Mesenchymal stem cell (in vitro differentiated cells and primary cell): ENCODE measurements around the gene ENPP1.

Experiments used
- DNase-seq: peaks from one replicate; pipeline ENCODE4 v3.0.0-alpha.2; 2013
- H2AFZ ChIP-seq: one replicate; pipeline ENCODE4 v1.6.1; 2013; ENCODE audit warnings: low read depth, mild to moderate bottlenecking, control low read depth, inconsistent platforms, low read length, moderate library complexity
- H2AK5ac ChIP-seq: 2 replicates; pipeline ENCODE4 v1.6.1; 2013; ENCODE audit warnings: low read length, moderate library complexity, mild to moderate bottlenecking, inconsistent platforms; ENCODE audit not compliant: severe bottlenecking
- H2BK120ac ChIP-seq: one replicate; pipeline ENCODE4 v1.6.1; 2013; ENCODE audit warnings: low read depth, mild to moderate bottlenecking, inconsistent platforms, low read length, moderate library complexity
- H2BK12ac ChIP-seq, 2 experiments: one replicate each; pipeline ENCODE4 v1.6.1; 2013; ENCODE audit warnings: inconsistent platforms in 2 of 2, low read length in 2 of 2, mild to moderate bottlenecking in 2 of 2, moderate library complexity in 2 of 2, control low read depth in 1 of 2
- H2BK15ac ChIP-seq: one replicate; pipeline ENCODE4 v1.6.1; 2013; ENCODE audit warnings: mild to moderate bottlenecking, low read depth, inconsistent platforms; ENCODE audit not compliant: poor library complexity, severe bottlenecking
- H2BK5ac ChIP-seq: 2 replicates; pipeline ENCODE4 v1.6.1; 2013; ENCODE audit warnings: low read depth, mild to moderate bottlenecking, low read length, control low read depth, inconsistent platforms; ENCODE audit not compliant: poor library complexity, severe bottlenecking
- H3K14ac ChIP-seq, 2 experiments: one replicate each; pipeline ENCODE4 v1.6.1; 2013; ENCODE audit warnings: inconsistent platforms in 2 of 2, low read length in 2 of 2, control low read depth in 1 of 2, mild to moderate bottlenecking in 1 of 2, moderate library complexity in 1 of 2
- H3K18ac ChIP-seq, 2 experiments: one replicate each; pipeline ENCODE4 v1.6.1; 2013; ENCODE audit warnings: inconsistent platforms in 2 of 2, low read length in 2 of 2, control low read depth in 1 of 2, low read depth in 1 of 2, mild to moderate bottlenecking in 1 of 2
- H3K23ac ChIP-seq, 2 experiments: one replicate each; pipeline ENCODE4 v1.6.1; 2013; ENCODE audit warnings: inconsistent platforms in 2 of 2, low read length in 2 of 2, mild to moderate bottlenecking in 2 of 2, moderate library complexity in 2 of 2, control low read depth in 1 of 2
- H3K27ac ChIP-seq: 2 replicates; pipeline ENCODE4 v1.5.1; 2013; ENCODE audit warnings: mild to moderate bottlenecking, moderate library complexity, low read length, control low read depth, inconsistent platforms; ENCODE audit not compliant: poor library complexity, severe bottlenecking
- H3K27me3 ChIP-seq, 2 experiments: 2 replicates each; pipeline versions ENCODE4 v1.6.1 to v1.7.0; 2013; ENCODE audit warnings: low read length in 2 of 2, mild to moderate bottlenecking in 2 of 2, moderate library complexity in 2 of 2, control low read depth in 1 of 2, inconsistent platforms in 1 of 2; ENCODE audit not compliant: control insufficient read depth in 1 of 2, insufficient read depth in 1 of 2
- H3K36me3 ChIP-seq, 2 experiments: 2 replicates each; pipeline versions ENCODE4 v1.6.1 to v1.7.0; 2013; ENCODE audit warnings: low read length in 2 of 2, control low read depth in 1 of 2, inconsistent platforms in 1 of 2, low read depth in 1 of 2, mild to moderate bottlenecking in 1 of 2; ENCODE audit not compliant: insufficient read depth in 2 of 2, control insufficient read depth in 1 of 2
- H3K4ac ChIP-seq, 2 experiments: one replicate each; pipeline ENCODE4 v1.6.1; 2013; ENCODE audit warnings: inconsistent platforms in 2 of 2, low read length in 2 of 2, mild to moderate bottlenecking in 2 of 2, moderate library complexity in 2 of 2, control low read depth in 1 of 2, low read depth in 1 of 2
- H3K4me1 ChIP-seq: 2 replicates; pipeline ENCODE4 v1.6.1; 2013; ENCODE audit warnings: low read depth, low read length, control low read depth; ENCODE audit not compliant: control insufficient read depth, insufficient read depth
- H3K4me2 ChIP-seq: 2 replicates; pipeline ENCODE4 v1.6.1; 2013; ENCODE audit warnings: low read length, mild to moderate bottlenecking, inconsistent platforms; ENCODE audit not compliant: poor library complexity, severe bottlenecking
- H3K4me3 ChIP-seq, 2 experiments: 2 replicates each; pipeline versions ENCODE4 v1.5.1 to v1.7.0; 2013; ENCODE audit warnings: low read length in 2 of 2, mild to moderate bottlenecking in 2 of 2, control low read depth in 1 of 2, low read depth in 1 of 2; ENCODE audit not compliant: insufficient read depth in 1 of 2
- H3K79me1 ChIP-seq: replicated peaks from 2 replicates; pipeline ENCODE4 v1.6.1; 2013; ENCODE audit warnings: mild to moderate bottlenecking, control low read depth, low read length, inconsistent platforms; ENCODE audit not compliant: poor library complexity, severe bottlenecking
- H3K9ac ChIP-seq: 2 replicates; pipeline ENCODE4 v1.7.0; 2013; ENCODE audit warnings: mild to moderate bottlenecking, low read length, moderate library complexity
- H3K9me3 ChIP-seq: 2 replicates; pipeline ENCODE4 v1.7.0; 2013; ENCODE audit warnings: mild to moderate bottlenecking, low read length; ENCODE audit not compliant: control insufficient read depth
- H4K8ac ChIP-seq: one replicate; pipeline ENCODE4 v1.6.1; 2013; ENCODE audit warnings: inconsistent platforms, mild to moderate bottlenecking, low read length, moderate library complexity
- H4K91ac ChIP-seq: one replicate; pipeline ENCODE4 v1.6.1; 2013; ENCODE audit warnings: mild to moderate bottlenecking, low read length, inconsistent platforms
- WGBS: methylation state at CpG from one replicate; pipeline ENCODE4 v1.1.7; 2013; ENCODE audit warnings: mixed read lengths; 5-methylcytosine and 5-hydroxymethylcytosine counted together

ENPP1 gene

GRCh38 chr6:131840441-131840840 is 32.6 kb downstream of the ENPP1 start:
- WGBS: 96% methylated on average over 6 of the region's 7 CpGs
- H3K36me3 ChIP-seq: no peaks in the 10 kb centered on the region
- H3K14ac ChIP-seq: no peak overlapping the region
- H3K18ac ChIP-seq: no peak overlapping the region
- no peak overlapping the region for H2BK15ac ChIP-seq
- H3K4ac ChIP-seq: no peak overlapping the region
- no peak for DNase-seq
- no peak overlapping the region for H3K4me3 ChIP-seq
- H3K79me1 ChIP-seq: no peaks in the 10 kb centered on the region
- no peak overlapping the region for H2BK120ac ChIP-seq
- H4K91ac ChIP-seq: no peak overlapping the region
- H3K9ac ChIP-seq: no peak overlapping the region
- H3K27me3 ChIP-seq: no peaks in the 10 kb centered on the region
- H2BK5ac ChIP-seq: no peak overlapping the region
- no peak overlapping the region for H2BK12ac ChIP-seq
- H2AFZ ChIP-seq: no peak overlapping the region
- no peaks in the 10 kb centered on the region for H3K9me3 ChIP-seq
- no peak overlapping the region for H3K23ac ChIP-seq
- peak overlapping the region; percentile 71 for H3K27ac ChIP-seq
- H3K4me2 ChIP-seq: no peak overlapping the region
- H3K4me1 ChIP-seq: peaks cover 4% of the 10 kb centered on the region
- no peak overlapping the region for H4K8ac ChIP-seq
- peak overlapping the region; percentile 29 for H2AK5ac ChIP-seq

DNA sequence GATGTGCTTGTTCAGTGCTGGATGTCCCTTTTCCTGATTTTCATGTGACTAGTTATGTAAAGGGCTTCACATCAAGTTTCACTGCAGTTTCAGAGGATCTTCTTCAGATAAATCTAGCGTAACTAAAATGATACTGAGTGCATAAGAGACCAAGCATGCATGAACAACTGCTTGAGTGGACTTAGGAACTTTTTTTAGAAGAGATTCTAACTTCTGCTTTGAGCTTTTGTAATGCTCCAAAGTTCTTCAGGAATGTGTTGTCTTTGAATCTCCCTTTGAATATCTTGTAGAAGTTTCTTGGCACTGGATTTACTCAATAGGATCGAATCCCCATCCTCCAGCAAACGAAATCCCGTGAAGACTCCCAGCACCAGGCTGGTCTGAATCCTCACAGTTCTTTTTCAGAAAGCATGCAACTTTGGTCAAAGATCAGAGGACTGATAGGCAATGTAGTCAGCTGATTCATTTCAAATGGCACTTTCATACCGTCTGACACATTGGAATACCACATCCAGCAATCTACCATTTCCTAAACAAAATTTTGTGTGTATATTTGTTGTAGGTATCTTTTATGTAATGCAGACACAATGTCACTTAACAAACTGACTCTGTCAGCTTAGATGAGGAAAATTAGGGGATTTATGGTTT is 33.2 kb downstream of the ENPP1 start:
- no peak overlapping the region for H3K14ac ChIP-seq
- H3K79me1 ChIP-seq: no peaks in the 10 kb centered on the region
- H4K8ac ChIP-seq: no peak overlapping the region
- H3K23ac ChIP-seq: no peak overlapping the region
- peaks cover 4% of the 10 kb centered on the region for H3K4me1 ChIP-seq
- H3K4me2 ChIP-seq: no peak overlapping the region
- no peak overlapping the region for H4K91ac ChIP-seq
- H3K18ac ChIP-seq: no peak overlapping the region
- H3K27ac ChIP-seq: peak overlapping the region; percentile 71
- H3K4ac ChIP-seq: no peak overlapping the region
- H2BK5ac ChIP-seq: no peak overlapping the region
- H3K9me3 ChIP-seq: no peaks in the 10 kb centered on the region
- no peak overlapping the region for H2AK5ac ChIP-seq
- H2BK120ac ChIP-seq: no peak overlapping the region
- H2BK12ac ChIP-seq: no peak overlapping the region
- no peak for DNase-seq
- H3K9ac ChIP-seq: no peak overlapping the region
- H3K27me3 ChIP-seq: no peaks in the 10 kb centered on the region
- WGBS: 97% methylated on average over 4 of the region's 5 CpGs
- no peak overlapping the region for H3K4me3 ChIP-seq
- H2BK15ac ChIP-seq: no peak overlapping the region
- H2AFZ ChIP-seq: no peak overlapping the region
- H3K36me3 ChIP-seq: no peaks in the 10 kb centered on the region

GRCh38 chr6:131843768-131844167 is 35.9 kb downstream of the ENPP1 start:
- H3K4me1 ChIP-seq: peaks cover 2% of the 10 kb centered on the region
- no peak overlapping the region for H3K9ac ChIP-seq
- H3K79me1 ChIP-seq: no peaks in the 10 kb centered on the region
- H3K18ac ChIP-seq: no peak overlapping the region
- no peak for DNase-seq
- H4K8ac ChIP-seq: no peak overlapping the region
- no peak overlapping the region for H3K27ac ChIP-seq
- H2BK5ac ChIP-seq: no peak overlapping the region
- H2BK12ac ChIP-seq: peak overlapping the region in 1 of 2 experiments; percentile 42
- no peaks in the 10 kb centered on the region for H3K36me3 ChIP-seq
- no peak overlapping the region for H3K4me3 ChIP-seq
- H2AK5ac ChIP-seq: peak overlapping the region; percentile 79
- WGBS: 94% methylated on average over 2 of the region's 2 CpGs
- no peaks in the 10 kb centered on the region for H3K27me3 ChIP-seq
- no peak overlapping the region for H3K4me2 ChIP-seq
- H3K4ac ChIP-seq: no peak overlapping the region
- H3K14ac ChIP-seq: no peak overlapping the region
- H3K9me3 ChIP-seq: no peaks in the 10 kb centered on the region
- no peak overlapping the region for H2AFZ ChIP-seq
- H3K23ac ChIP-seq: no peak overlapping the region
- H4K91ac ChIP-seq: no peak overlapping the region
- no peak overlapping the region for H2BK120ac ChIP-seq
- H2BK15ac ChIP-seq: no peak overlapping the region

GRCh38 chr6:131844243-131844841 is 36.5 kb downstream of the ENPP1 start:
- no peak overlapping the region for H2BK120ac ChIP-seq
- H3K4me2 ChIP-seq: no peak overlapping the region
- H3K27ac ChIP-seq: no peak overlapping the region
- no peak overlapping the region for H3K14ac ChIP-seq
- H4K8ac ChIP-seq: no peak overlapping the region
- no peak overlapping the region for H3K4ac ChIP-seq
- no peak overlapping the region for H2BK12ac ChIP-seq
- no peak overlapping the region for H3K18ac ChIP-seq
- no peak overlapping the region for H2AK5ac ChIP-seq
- no peak overlapping the region for H2BK5ac ChIP-seq
- H3K79me1 ChIP-seq: no peaks in the 10 kb centered on the region
- WGBS: over 99% methylated on average over 3 of the region's 3 CpGs
- no peaks in the 10 kb centered on the region for H3K27me3 ChIP-seq
- no peaks in the 10 kb centered on the region for H3K36me3 ChIP-seq
- H2AFZ ChIP-seq: no peak overlapping the region
- no peak overlapping the region for H3K23ac ChIP-seq
- H3K9ac ChIP-seq: no peak overlapping the region
- peaks cover 2% of the 10 kb centered on the region for H3K4me1 ChIP-seq
- no peak overlapping the region for H2BK15ac ChIP-seq
- H3K9me3 ChIP-seq: no peaks in the 10 kb centered on the region
- DNase-seq: peak; percentile 65
- no peak overlapping the region for H4K91ac ChIP-seq
- H3K4me3 ChIP-seq: no peak overlapping the region
